Panc1 (cell line): ENCODE measurements around the gene CRELD2.
A peak's percentile ranks its signal among the peaks of the same experiment; 100 is the strongest.

ENCODE experiments used
- POLR2AphosphoS5 ChIP-seq: IDR thresholded peaks from 2 replicates; pipeline ENCODE4 v1.6.1; 2012; ENCODE audit warnings: mild to moderate bottlenecking, low read depth, low read length, moderate library complexity
- SIN3A ChIP-seq: IDR thresholded peaks from 2 replicates; pipeline ENCODE4 v1.6.1; 2012; ENCODE audit warnings: low read depth, mild to moderate bottlenecking, low read length, moderate library complexity, borderline replicate concordance; ENCODE audit not compliant: insufficient read depth
- TCF7L2 ChIP-seq: IDR thresholded peaks from 2 replicates; pipeline ENCODE4 v1.6.1; 2011; ENCODE audit warnings: mild to moderate bottlenecking, low read depth, low read length, inconsistent platforms
- TF ChIP-seq, protein P1 (sequence below): fragments of 450-650 bp; IDR thresholded peaks from 2 replicates; pipeline ENCODE4 v1.5.1; 2017; ENCODE audit warnings: mild to moderate bottlenecking
- TF ChIP-seq, protein P2 (sequence below), 2 experiments: IDR thresholded peaks; 2 replicates each; pipeline ENCODE4 v1.6.1; 2011 to 2012; ENCODE audit warnings: low read depth in 2 of 2, control low read depth in 1 of 2, low read length in 1 of 2, mild to moderate bottlenecking in 1 of 2, moderate library complexity in 1 of 2; ENCODE audit not compliant: insufficient read depth in 1 of 2

DNA sequence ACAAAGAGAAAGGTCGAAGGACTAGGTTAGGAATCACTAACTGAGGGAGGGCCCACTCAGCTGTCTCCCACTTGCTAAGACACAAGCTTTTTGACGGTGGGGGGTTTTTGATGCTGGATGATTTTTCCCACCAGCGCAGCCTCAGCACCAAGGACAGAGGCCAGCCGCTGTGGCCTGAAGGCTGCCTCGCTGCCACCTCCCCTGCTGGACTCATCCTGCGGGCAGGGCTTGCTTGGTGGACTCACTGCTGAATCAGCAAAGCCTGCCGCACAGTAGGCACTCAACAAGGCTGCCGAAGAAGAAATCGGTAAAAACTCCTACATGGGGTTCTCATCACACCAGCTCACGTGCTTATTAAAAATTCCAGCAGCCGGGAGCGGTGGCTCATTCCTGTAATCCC is 2.8 kb upstream of the CRELD2 start:
- TF ChIP-seq, protein P1, sequence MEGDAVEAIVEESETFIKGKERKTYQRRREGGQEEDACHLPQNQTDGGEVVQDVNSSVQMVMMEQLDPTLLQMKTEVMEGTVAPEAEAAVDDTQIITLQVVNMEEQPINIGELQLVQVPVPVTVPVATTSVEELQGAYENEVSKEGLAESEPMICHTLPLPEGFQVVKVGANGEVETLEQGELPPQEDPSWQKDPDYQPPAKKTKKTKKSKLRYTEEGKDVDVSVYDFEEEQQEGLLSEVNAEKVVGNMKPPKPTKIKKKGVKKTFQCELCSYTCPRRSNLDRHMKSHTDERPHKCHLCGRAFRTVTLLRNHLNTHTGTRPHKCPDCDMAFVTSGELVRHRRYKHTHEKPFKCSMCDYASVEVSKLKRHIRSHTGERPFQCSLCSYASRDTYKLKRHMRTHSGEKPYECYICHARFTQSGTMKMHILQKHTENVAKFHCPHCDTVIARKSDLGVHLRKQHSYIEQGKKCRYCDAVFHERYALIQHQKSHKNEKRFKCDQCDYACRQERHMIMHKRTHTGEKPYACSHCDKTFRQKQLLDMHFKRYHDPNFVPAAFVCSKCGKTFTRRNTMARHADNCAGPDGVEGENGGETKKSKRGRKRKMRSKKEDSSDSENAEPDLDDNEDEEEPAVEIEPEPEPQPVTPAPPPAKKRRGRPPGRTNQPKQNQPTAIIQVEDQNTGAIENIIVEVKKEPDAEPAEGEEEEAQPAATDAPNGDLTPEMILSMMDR: no peak
- TF ChIP-seq POLR2AphosphoS5 (no peak), SIN3A (no peak), TCF7L2 (no peak)
- TF ChIP-seq, protein P2, sequence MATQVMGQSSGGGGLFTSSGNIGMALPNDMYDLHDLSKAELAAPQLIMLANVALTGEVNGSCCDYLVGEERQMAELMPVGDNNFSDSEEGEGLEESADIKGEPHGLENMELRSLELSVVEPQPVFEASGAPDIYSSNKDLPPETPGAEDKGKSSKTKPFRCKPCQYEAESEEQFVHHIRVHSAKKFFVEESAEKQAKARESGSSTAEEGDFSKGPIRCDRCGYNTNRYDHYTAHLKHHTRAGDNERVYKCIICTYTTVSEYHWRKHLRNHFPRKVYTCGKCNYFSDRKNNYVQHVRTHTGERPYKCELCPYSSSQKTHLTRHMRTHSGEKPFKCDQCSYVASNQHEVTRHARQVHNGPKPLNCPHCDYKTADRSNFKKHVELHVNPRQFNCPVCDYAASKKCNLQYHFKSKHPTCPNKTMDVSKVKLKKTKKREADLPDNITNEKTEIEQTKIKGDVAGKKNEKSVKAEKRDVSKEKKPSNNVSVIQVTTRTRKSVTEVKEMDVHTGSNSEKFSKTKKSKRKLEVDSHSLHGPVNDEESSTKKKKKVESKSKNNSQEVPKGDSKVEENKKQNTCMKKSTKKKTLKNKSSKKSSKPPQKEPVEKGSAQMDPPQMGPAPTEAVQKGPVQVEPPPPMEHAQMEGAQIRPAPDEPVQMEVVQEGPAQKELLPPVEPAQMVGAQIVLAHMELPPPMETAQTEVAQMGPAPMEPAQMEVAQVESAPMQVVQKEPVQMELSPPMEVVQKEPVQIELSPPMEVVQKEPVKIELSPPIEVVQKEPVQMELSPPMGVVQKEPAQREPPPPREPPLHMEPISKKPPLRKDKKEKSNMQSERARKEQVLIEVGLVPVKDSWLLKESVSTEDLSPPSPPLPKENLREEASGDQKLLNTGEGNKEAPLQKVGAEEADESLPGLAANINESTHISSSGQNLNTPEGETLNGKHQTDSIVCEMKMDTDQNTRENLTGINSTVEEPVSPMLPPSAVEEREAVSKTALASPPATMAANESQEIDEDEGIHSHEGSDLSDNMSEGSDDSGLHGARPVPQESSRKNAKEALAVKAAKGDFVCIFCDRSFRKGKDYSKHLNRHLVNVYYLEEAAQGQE (IDR thresholded peaks at IDR 0.05; ENCODE audit: insufficient read depth in 1 of 2, low read depth in 2 of 2, low read length in 1 of 2): peak; percentile 80 to 89
